Ascending aorta (tissue), 2 donors: ENCODE measurements around the gene GPR83. TPM values are rescaled to one million over a fixed set of nuclear protein-coding genes. Genes with fewer than 3 reads are reported as not detected.

ENCODE experiments used
- DNase-seq, 2 donors: peaks; one replicate each; pipeline ENCODE4 v3.0.0-alpha.2; 2019; ENCODE audit warnings: low spot score in 2 of 2
- H3K27ac ChIP-seq, 2 donors: fragments of 200-600 bp; sonication (generic); one replicate each; pipeline ENCODE4 v1.5.1; 2016 to 2017; ENCODE audit warnings: mild to moderate bottlenecking in 1 of 2
- H3K27me3 ChIP-seq: fragments of 200-600 bp; sonication (generic); one replicate; pipeline ENCODE4 v1.5.1; 2017
- H3K36me3 ChIP-seq, 2 donors: fragments of 200-600 bp; sonication (generic); one replicate each; pipeline ENCODE4 v1.5.1; 2016
- H3K4me1 ChIP-seq, 2 donors: fragments of 200-600 bp; sonication (generic); one replicate each; pipeline ENCODE4 v1.5.1; 2016 to 2017; ENCODE audit warnings: mild to moderate bottlenecking in 1 of 2
- H3K4me3 ChIP-seq, 2 donors: fragments of 200-600 bp; sonication (generic); one replicate each; pipeline ENCODE4 v1.5.1; 2016 to 2017; ENCODE audit warnings: mild to moderate bottlenecking in 1 of 2
- H3K9me3 ChIP-seq, 2 donors: fragments of 200-600 bp; sonication (generic); one replicate each; pipeline ENCODE4 v1.5.1; 2016
- CTCF ChIP-seq, 3 experiments: fragments of 200-600 bp in 2 of 3; fragments of 450-650 bp in 1 of 3; sonication (generic) in 2 of 3; IDR thresholded peaks; one replicate each; pipeline ENCODE4 v1.5.1; 2016 to 2019; ENCODE audit warnings: antibody characterized with exemption in 3 of 3, mild to moderate bottlenecking in 1 of 3, moderate library complexity in 1 of 3
- intact Hi-C: fragments of 100-400 bp; cut with DNase I; formaldehyde crosslinking; loops from one replicate; pipeline ENCODE4 v1.15.1; 2023
- total RNA-seq: library from RNA; depleted of rRNA; stranded (reverse); fragments of >200 nt; gene quantifications from one replicate; pipeline ENCODE4 v1.1.0, GENCODE V29; 2016

GPR83 gene
- total RNA-seq, 1 donor from 2014 or later: not detected

GRCh38 chr11:94418123-94418765 is 17.0 kb upstream of the GPR83 start:
- no peaks in the 10 kb centered on the region for H3K27me3 ChIP-seq
- no peak overlapping the region for H3K27ac ChIP-seq
- no peak for DNase-seq
- TF ChIP-seq CTCF (IDR thresholded peaks at IDR 0.05): no peak
- H3K9me3 ChIP-seq: no peaks in the 10 kb centered on the region
- no peaks in the 10 kb centered on the region for H3K4me1 ChIP-seq
- no peak overlapping the region for H3K4me3 ChIP-seq
- peaks cover 7 to 19% of the 10 kb centered on the region in 2 donors for H3K36me3 ChIP-seq
- intact Hi-C loops: loop anchor here (5.0 kb wide), 1 partner anchor 236 kb away; no protein-coding TSS in a partner anchor

- no peak for DNase-seq
- peak in 2 of 3 experiments; percentile 43 to 60 for TF ChIP-seq CTCF (IDR thresholded peaks at IDR 0.05)
- no peaks in the 10 kb centered on the region for H3K4me1 ChIP-seq
- no peaks in the 10 kb centered on the region for H3K9me3 ChIP-seq
- H3K27me3 ChIP-seq: no peaks in the 10 kb centered on the region
- H3K36me3 ChIP-seq: peaks cover 3 to 13% of the 10 kb centered on the region in 2 donors
- intact Hi-C loops: loop anchor here (2.0 to 5.0 kb wide), 2 partner anchors 235 to 523 kb away; no protein-coding TSS in a partner anchor
- H3K27ac ChIP-seq: no peak overlapping the region
- no peak overlapping the region for H3K4me3 ChIP-seq
Observed at GRCh38 chr11:94417386-94417987, 16.3 kb upstream of the GPR83 start.

GRCh38 chr11:94405062-94405833 is 4.0 kb upstream of the GPR83 start:
- Histone ChIP-seq H3K27me3 (no peaks in the 10 kb centered on the region), H3K27ac (no peak overlapping the region), H3K36me3 (no peaks in the 10 kb centered on the region), H3K4me3 (no peak overlapping the region), H3K4me1 (peaks cover 0 to 4% of the 10 kb centered on the region in 2 donors), H3K9me3 (peaks cover 0 to 8% of the 10 kb centered on the region in 2 donors)
- no peak for DNase-seq
- intact Hi-C loops: no loop called here
- no peak for TF ChIP-seq CTCF (IDR thresholded peaks at IDR 0.05)

GRCh38 chr11:94402355-94402754 is 1.1 kb upstream of the GPR83 start:
- DNase-seq: no peak
- H3K4me1 ChIP-seq: peaks cover 0 to 4% of the 10 kb centered on the region in 2 donors
- H3K27ac ChIP-seq: no peak overlapping the region

More at GRCh38 chr11:94402355-94402754, 1.1 kb upstream of the GPR83 start:
- intact Hi-C loops: no loop called here
- no peak overlapping the region for H3K4me3 ChIP-seq
- H3K36me3 ChIP-seq: no peaks in the 10 kb centered on the region
- no peaks in the 10 kb centered on the region for H3K27me3 ChIP-seq
- no peak for TF ChIP-seq CTCF (IDR thresholded peaks at IDR 0.05)
- peaks cover 0 to 5% of the 10 kb centered on the region in 2 donors for H3K9me3 ChIP-seq
